K562 (cell line): Measurements from ENCODE around the gene ACSF3. TPM values are rescaled to one million over a fixed set of nuclear protein-coding genes. Genes with fewer than 3 reads are reported as not detected.

Experiments
- ATAC-seq: fragments of 200-7000 bp; cut with Tn5 transposase; 3 replicates; pipeline ENCODE4 v1.9.1; 2020; ENCODE audit warnings: moderate library complexity
- BruUV-seq: library from RNA; stranded (reverse); fragments of 400-500 nt; replicated peaks from 2 replicates; lab custom pipeline; 2021; lab: Mats Ljungman, UMichigan
- CTCF ChIA-PET: fragments of 300-600 bp; formaldehyde crosslinking; extraction: SDS; loops from one replicate; lab custom pipeline; 2021; ENCODE audit warnings: low intra/inter-chr PET ratio; lab: Yijun Ruan, JAX
- POLR2A ChIA-PET: fragments of 300-600, 350-650 bp; sonication (Branson Sonifier 250); formaldehyde crosslinking; extraction: SDS; loops from one replicate; lab custom pipeline; 2021; ENCODE audit warnings: antibody characterized with exemption, inconsistent platforms; lab: Yijun Ruan, JAX
- DNase-seq, 4 experiments: peaks; one replicate each; pipeline versions ENCODE4 v3.0.0 to v3.0.0-alpha.2; 2011 to 2018; ENCODE audit warnings: low spot score in 3 of 4, mixed read lengths in 3 of 4; ENCODE audit errors: extremely low read depth in 1 of 4
- FAIRE-seq: peaks from 2 replicates; lab custom pipeline; 2011; peaks lifted over from hg19 to GRCh38; lab: Jason Lieb, UNC
- H2AFZ ChIP-seq: 2 replicates; pipeline ENCODE4 v1.6.0; 2011; ENCODE audit warnings: low read depth, low read length, control low read depth, inconsistent platforms
- H3K27ac ChIP-seq: fragments of 200-600 bp; 3 replicates; pipeline ENCODE4 v1.8.0; 2011; ENCODE audit warnings: low read depth, mild to moderate bottlenecking, control low read depth, inconsistent platforms, low read length, moderate library complexity, mixed read lengths; ENCODE audit errors: extremely low read depth
- H3K27me3 ChIP-seq, 2 experiments: fragments of 300-600 bp in 1 of 2; 2 replicates in 1 of 2; 3 replicates in 1 of 2; pipeline versions ENCODE4 v1.6.0 to v1.8.0; 2011; ENCODE audit warnings: inconsistent platforms in 2 of 2, low read length in 2 of 2, mild to moderate bottlenecking in 1 of 2, mixed read lengths in 1 of 2, moderate library complexity in 1 of 2; ENCODE audit not compliant: control insufficient read depth in 2 of 2, insufficient read depth in 2 of 2
- H3K36me3 ChIP-seq: fragments of 300-600 bp; 3 replicates; pipeline ENCODE4 v1.8.0; 2011; ENCODE audit warnings: mild to moderate bottlenecking, low read length, inconsistent platforms; ENCODE audit not compliant: control insufficient read depth, insufficient read depth
- H3K4me1 ChIP-seq, 2 experiments: fragments of 200-600 bp in 1 of 2; replicated peaks in 1 of 2; 2 replicates in 1 of 2; 3 replicates in 1 of 2; pipeline versions ENCODE4 v1.5.1 to v1.8.0; 2011; ENCODE audit warnings: inconsistent platforms in 2 of 2, low read length in 2 of 2, mild to moderate bottlenecking in 1 of 2, mixed read lengths in 1 of 2, moderate library complexity in 1 of 2; ENCODE audit not compliant: control insufficient read depth in 2 of 2, insufficient read depth in 2 of 2
- H3K4me2 ChIP-seq: 2 replicates; pipeline ENCODE4 v1.6.1; 2011; ENCODE audit warnings: low read length, control low read depth, inconsistent platforms, mixed read lengths; ENCODE audit not compliant: insufficient read depth
- H3K4me3 ChIP-seq: fragments of 200-600 bp; sonication (generic), shearing (Covaris generic); 2 replicates; pipeline ENCODE4 v1.5.1; 2016; ENCODE audit warnings: control low read depth, inconsistent platforms
- H3K79me2 ChIP-seq: fragments of 200-600 bp; 3 replicates; pipeline ENCODE4 v1.8.0; 2011; ENCODE audit warnings: low read length, inconsistent platforms; ENCODE audit not compliant: control insufficient read depth, insufficient read depth
- H3K9ac ChIP-seq, 2 experiments: 2 replicates each; pipeline versions ENCODE4 v1.6.0 to v1.6.1; 2011; ENCODE audit warnings: low read depth in 2 of 2, low read length in 2 of 2, control low read depth in 1 of 2, inconsistent platforms in 1 of 2, mild to moderate bottlenecking in 1 of 2, mixed read lengths in 1 of 2; ENCODE audit not compliant: insufficient read depth in 1 of 2
- H3K9me1 ChIP-seq: one replicate; pipeline ENCODE4 v1.6.0; 2011; ENCODE audit warnings: inconsistent platforms, mild to moderate bottlenecking, low read length, moderate library complexity; ENCODE audit not compliant: control insufficient read depth, insufficient read depth
- H3K9me3 ChIP-seq: replicated peaks from 2 replicates; pipeline ENCODE4 v1.5.1; 2011; ENCODE audit warnings: low read depth, low read length, inconsistent platforms; ENCODE audit not compliant: control insufficient read depth, insufficient read depth
- H4K20me1 ChIP-seq: replicated peaks from 2 replicates; pipeline ENCODE4 v1.6.1; 2011; ENCODE audit warnings: low read length, inconsistent platforms, mixed read lengths; ENCODE audit not compliant: control insufficient read depth, insufficient read depth
- CBX2 ChIP-seq: fragments of 200-600 bp; sonication (generic); IDR thresholded peaks from one replicate; pipeline ENCODE4 v1.6.1; 2012; ENCODE audit warnings: mild to moderate bottlenecking, low read length, inconsistent platforms; ENCODE audit not compliant: insufficient read depth, poor library complexity, severe bottlenecking
- CHD2 ChIP-seq: IDR thresholded peaks from 2 replicates; pipeline ENCODE4 v1.6.1; 2011; ENCODE audit warnings: low read depth, low read length
- FOXA1 ChIP-seq: fragments of 450-650 bp; IDR thresholded peaks from 2 replicates; pipeline ENCODE4 v1.6.1; 2016; ENCODE audit warnings: mild to moderate bottlenecking, borderline replicate concordance
- GABPB1 ChIP-seq: sonication (generic); formaldehyde crosslinking; IDR thresholded peaks from 2 replicates; pipeline ENCODE4 v1.8.0; 2022; ENCODE audit warnings: mild to moderate bottlenecking, missing genetic modification reagents
- HDAC6 ChIP-seq: IDR thresholded peaks from 2 replicates; pipeline ENCODE4 v1.6.1; 2012; ENCODE audit warnings: low read depth, mild to moderate bottlenecking, control low read depth, inconsistent platforms, low read length, moderate library complexity
- KLF13 ChIP-seq: fragments of 450-650 bp; IDR thresholded peaks from 2 replicates; pipeline ENCODE4 v1.6.1; 2016; ENCODE audit warnings: missing genetic modification characterization, low read depth, mild to moderate bottlenecking, missing compliant biosample characterization, moderate library complexity, borderline replicate concordance
- NCOA1 ChIP-seq: fragments of 450-650 bp; IDR thresholded peaks from 2 replicates; pipeline ENCODE4 v1.6.1; 2016; ENCODE audit warnings: low read depth
- PCBP2 ChIP-seq: fragments of 200-400 bp; formaldehyde crosslinking; IDR thresholded peaks from 2 replicates; pipeline ENCODE4 v1.6.1; 2018; ENCODE audit warnings: low read length, low read depth, mild to moderate bottlenecking, moderate library complexity; ENCODE audit not compliant: poor library complexity, severe bottlenecking
- PTRF ChIP-seq: fragments of 450-650 bp; IDR thresholded peaks from 2 replicates; pipeline ENCODE4 v1.6.1; 2016; ENCODE audit warnings: mild to moderate bottlenecking, missing genetic modification characterization, missing compliant biosample characterization
- RBM15 ChIP-seq: fragments of 200-400 bp; formaldehyde crosslinking; IDR thresholded peaks from 2 replicates; pipeline ENCODE4 v1.6.1; 2018; ENCODE audit warnings: mild to moderate bottlenecking, low read length, moderate library complexity; ENCODE audit not compliant: insufficient read depth
- XRCC5 ChIP-seq: fragments of 200-400 bp; formaldehyde crosslinking; IDR thresholded peaks from 2 replicates; pipeline ENCODE4 v1.6.1; 2017; ENCODE audit warnings: low read depth, mild to moderate bottlenecking, low read length
- ZNF184 ChIP-seq: sonication (generic); formaldehyde crosslinking; IDR thresholded peaks from 2 replicates; pipeline ENCODE4 v1.5.0; 2020; ENCODE audit warnings: missing genetic modification reagents
- ZNF23 ChIP-seq: fragments of 250-450 bp; sonication (Bioruptor Pico); IDR thresholded peaks from 2 replicates; pipeline ENCODE4 v1.4.0; 2020; ENCODE audit warnings: mild to moderate bottlenecking
- ZNF253 ChIP-seq: fragments of 250-450 bp; sonication (Bioruptor Pico); conservative IDR thresholded peaks from 2 replicates; pipeline ENCODE4 v1.6.1; 2021; ENCODE audit warnings: mild to moderate bottlenecking
- WGBS: fragments of 100-300 bp; shearing (Covaris generic); methylation state at CpG from one replicate; pipeline ENCODE4 v1.1.6; 2016; ENCODE audit warnings: low coverage, mixed read lengths; ENCODE audit not compliant: insufficient coverage; ENCODE audit errors: missing lambda C conversion rate; 5-methylcytosine and 5-hydroxymethylcytosine counted together
- in situ Hi-C: fragments of 300-500 bp; cut with MboI; formaldehyde crosslinking; loops from 4 replicates; pipeline ENCODE4 v1.15.0; 2018; ENCODE audit warnings: inconsistent platforms, mixed read lengths
- intact Hi-C: fragments of 100-400 bp; cut with micrococcal nuclease; formaldehyde crosslinking; loops from 2 replicates; pipeline ENCODE4 v1.14.2; 2022
- polyA plus RNA-seq, 8 experiments: library from polyadenylated mRNA; depleted of rRNA in 4 of 8; stranded (reverse) in 5 of 8; unstranded in 3 of 8; fragments of >200 nt; fragmentation: Nextera tagmentation in 2 of 8; fragmentation: Illumina TruSeq in 1 of 8; extraction: Ambion mirVana in 2 of 8; extraction: Trizol in 1 of 8; gene quantifications; 2 replicates each; pipeline versions ENCODE4 v1.2.1 to v1.2.3, GENCODE V29; 2011 to 2014; ENCODE audit warnings: inconsistent platforms in 1 of 8, missing spikeins in 1 of 8
- total RNA-seq, 7 experiments: library from RNA; depleted of rRNA in 6 of 7; stranded (reverse); fragments of >200 nt in 6 of 7; fragmentation: Illumina TruSeq in 2 of 7; extraction: Trizol in 2 of 7; gene quantifications; 2 replicates each; pipeline versions ENCODE4 v1.2.1 to v1.2.3, GENCODE V29; 2011 to 2021; ENCODE audit warnings: low replicate concordance in 1 of 7
- TF ChIP-seq, protein P1 (sequence below), 2 experiments: fragments of 150-350 bp in 1 of 2; IDR thresholded peaks; 2 replicates each; pipeline ENCODE4 v1.6.1; 2012 to 2016; ENCODE audit warnings: low read depth in 2 of 2, low read length in 2 of 2, mild to moderate bottlenecking in 1 of 2, moderate library complexity in 1 of 2
- TF ChIP-seq, protein P2 (sequence below): fragments of 200-400 bp; formaldehyde crosslinking; IDR thresholded peaks from 2 replicates; pipeline ENCODE4 v1.6.1; 2017; ENCODE audit warnings: mild to moderate bottlenecking, low read depth, low read length, moderate library complexity

Gene ACSF3
- total and polyA plus RNA-seq, 9 of the 15 experiments (the other 6 are each of a cell fraction or from before 2014, with no cell fraction given), result 0.77 to 32.8 (median 14.7) TPM

DNA sequence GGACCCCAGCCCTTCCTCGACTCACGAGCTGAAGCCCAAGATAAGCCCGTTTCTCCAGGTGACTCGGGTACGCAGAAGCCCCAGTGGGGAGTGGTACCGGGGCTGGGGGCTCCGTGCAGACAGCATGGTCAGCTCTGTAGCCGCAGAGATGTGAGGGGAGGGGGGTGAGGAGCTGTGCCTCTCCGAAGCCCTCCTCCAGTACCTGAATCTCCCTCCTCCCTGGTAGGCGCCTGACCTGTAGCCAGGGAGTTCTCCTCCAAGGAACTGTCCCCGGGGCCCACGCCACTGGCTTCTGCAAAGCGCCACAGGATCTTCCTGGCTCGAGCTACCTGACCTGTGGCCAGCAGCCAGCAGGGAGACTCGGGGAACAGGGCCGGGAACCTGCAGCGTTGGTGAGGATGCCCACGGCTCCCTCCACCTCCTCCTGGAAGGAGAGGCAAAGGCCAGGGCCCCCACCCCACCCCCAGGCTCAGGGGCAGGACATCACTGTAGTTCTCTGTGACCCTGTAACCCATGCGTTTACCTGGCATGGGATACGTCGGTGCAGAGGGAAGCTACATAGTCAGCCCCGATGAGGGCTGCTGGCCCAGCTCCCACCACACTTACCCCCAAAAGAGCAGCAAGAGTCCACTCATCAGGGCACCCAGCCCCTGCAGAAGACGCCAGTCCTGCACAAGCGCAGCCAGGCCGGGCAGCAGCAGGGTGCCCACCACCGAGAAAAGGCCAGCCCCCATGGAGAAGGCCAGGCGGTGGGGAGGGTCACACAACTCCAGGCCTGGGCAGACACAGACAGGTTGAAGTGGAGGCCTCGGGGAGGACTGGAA is 105.0 kb downstream of the ACSF3 start:
- WGBS, result 46% methylated on average over 22 of the region's 28 CpGs
- Histone ChIP-seq H3K9ac (no peak overlapping the region), H2AFZ (no peak overlapping the region), H3K9me3 (peaks cover 5% of the 10 kb centered on the region), H3K27me3 (peaks cover 6 to 9% of the 10 kb centered on the region in 2 experiments), H3K27ac (no peak overlapping the region), H3K4me2 (no peak overlapping the region), H3K79me2 (no peaks in the 10 kb centered on the region), H3K4me1 (peaks cover 0 to 75% of the 10 kb centered on the region in 2 experiments; a peak in 2 of 5 replicates), H4K20me1 (no peaks in the 10 kb centered on the region; the same call in 1 of the 2 replicates), H3K9me1 (no peaks in the 10 kb centered on the region), H3K4me3 (no peak overlapping the region), H3K36me3 (no peaks in the 10 kb centered on the region)
- ChIA-PET CTCF (no interaction called here), POLR2A (interaction anchor here (0.6 to 1.0 kb wide), 5 partner anchors 27 to 642 kb away, joined by 3 to 4 read pairs (median 3); no protein-coding TSS in a partner anchor)
- FAIRE-seq (no peak), DNase-seq (no peak), ATAC-seq (no peak)
- in situ Hi-C loops, result no loop called here
- no TSS peak for BruUV-seq
- intact Hi-C loops, result no loop called here
- TF ChIP-seq GABPB1 (CRISPR knock-in tag) (no peak), CBX2 (no peak), FOXA1 (no peak), CHD2 (no peak), NCOA1 (no peak), ZNF253 (no peak), RBM15 (no peak), PTRF (no peak), ZNF23 (no peak), XRCC5 (no peak), PCBP2 (no peak), HDAC6 (no peak), ZNF184 (CRISPR knock-in tag) (no peak), KLF13 (no peak)
- TF ChIP-seq, protein P1, sequence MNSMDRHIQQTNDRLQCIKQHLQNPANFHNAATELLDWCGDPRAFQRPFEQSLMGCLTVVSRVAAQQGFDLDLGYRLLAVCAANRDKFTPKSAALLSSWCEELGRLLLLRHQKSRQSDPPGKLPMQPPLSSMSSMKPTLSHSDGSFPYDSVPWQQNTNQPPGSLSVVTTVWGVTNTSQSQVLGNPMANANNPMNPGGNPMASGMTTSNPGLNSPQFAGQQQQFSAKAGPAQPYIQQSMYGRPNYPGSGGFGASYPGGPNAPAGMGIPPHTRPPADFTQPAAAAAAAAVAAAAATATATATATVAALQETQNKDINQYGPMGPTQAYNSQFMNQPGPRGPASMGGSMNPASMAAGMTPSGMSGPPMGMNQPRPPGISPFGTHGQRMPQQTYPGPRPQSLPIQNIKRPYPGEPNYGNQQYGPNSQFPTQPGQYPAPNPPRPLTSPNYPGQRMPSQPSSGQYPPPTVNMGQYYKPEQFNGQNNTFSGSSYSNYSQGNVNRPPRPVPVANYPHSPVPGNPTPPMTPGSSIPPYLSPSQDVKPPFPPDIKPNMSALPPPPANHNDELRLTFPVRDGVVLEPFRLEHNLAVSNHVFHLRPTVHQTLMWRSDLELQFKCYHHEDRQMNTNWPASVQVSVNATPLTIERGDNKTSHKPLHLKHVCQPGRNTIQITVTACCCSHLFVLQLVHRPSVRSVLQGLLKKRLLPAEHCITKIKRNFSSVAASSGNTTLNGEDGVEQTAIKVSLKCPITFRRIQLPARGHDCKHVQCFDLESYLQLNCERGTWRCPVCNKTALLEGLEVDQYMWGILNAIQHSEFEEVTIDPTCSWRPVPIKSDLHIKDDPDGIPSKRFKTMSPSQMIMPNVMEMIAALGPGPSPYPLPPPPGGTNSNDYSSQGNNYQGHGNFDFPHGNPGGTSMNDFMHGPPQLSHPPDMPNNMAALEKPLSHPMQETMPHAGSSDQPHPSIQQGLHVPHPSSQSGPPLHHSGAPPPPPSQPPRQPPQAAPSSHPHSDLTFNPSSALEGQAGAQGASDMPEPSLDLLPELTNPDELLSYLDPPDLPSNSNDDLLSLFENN (IDR thresholded peaks at IDR 0.05; ENCODE audit: low read depth in 2 of 2, low read length in 2 of 2), result no peak
- TF ChIP-seq, protein P2, sequence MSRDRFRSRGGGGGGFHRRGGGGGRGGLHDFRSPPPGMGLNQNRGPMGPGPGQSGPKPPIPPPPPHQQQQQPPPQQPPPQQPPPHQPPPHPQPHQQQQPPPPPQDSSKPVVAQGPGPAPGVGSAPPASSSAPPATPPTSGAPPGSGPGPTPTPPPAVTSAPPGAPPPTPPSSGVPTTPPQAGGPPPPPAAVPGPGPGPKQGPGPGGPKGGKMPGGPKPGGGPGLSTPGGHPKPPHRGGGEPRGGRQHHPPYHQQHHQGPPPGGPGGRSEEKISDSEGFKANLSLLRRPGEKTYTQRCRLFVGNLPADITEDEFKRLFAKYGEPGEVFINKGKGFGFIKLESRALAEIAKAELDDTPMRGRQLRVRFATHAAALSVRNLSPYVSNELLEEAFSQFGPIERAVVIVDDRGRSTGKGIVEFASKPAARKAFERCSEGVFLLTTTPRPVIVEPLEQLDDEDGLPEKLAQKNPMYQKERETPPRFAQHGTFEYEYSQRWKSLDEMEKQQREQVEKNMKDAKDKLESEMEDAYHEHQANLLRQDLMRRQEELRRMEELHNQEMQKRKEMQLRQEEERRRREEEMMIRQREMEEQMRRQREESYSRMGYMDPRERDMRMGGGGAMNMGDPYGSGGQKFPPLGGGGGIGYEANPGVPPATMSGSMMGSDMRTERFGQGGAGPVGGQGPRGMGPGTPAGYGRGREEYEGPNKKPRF, result no peak
- TF ChIP-seq, all 486 proteins: peak for 0
